NB4 (cell line): Measurements from ENCODE around the gene TRIOBP.

Experiments
- POLR2A ChIP-seq: IDR thresholded peaks from 2 replicates; pipeline ENCODE4 v1.6.1; 2011; ENCODE audit warnings: mild to moderate bottlenecking; ENCODE audit not compliant: insufficient read length; ENCODE audit errors: extremely low read depth
- TF ChIP-seq, protein P1 (sequence below): IDR thresholded peaks from one replicate; pipeline ENCODE4 v1.5.1; 2012; ENCODE audit warnings: low read depth, low read length
- TF ChIP-seq, protein P2 (sequence below): IDR thresholded peaks from 2 replicates; pipeline ENCODE4 v1.6.1; 2011; ENCODE audit warnings: low read depth, low read length

GRCh38 chr22:37790234-37790633, 93.4 kb downstream of the TRIOBP start:
- TF ChIP-seq POLR2A: no peak
- TF ChIP-seq, protein P1, sequence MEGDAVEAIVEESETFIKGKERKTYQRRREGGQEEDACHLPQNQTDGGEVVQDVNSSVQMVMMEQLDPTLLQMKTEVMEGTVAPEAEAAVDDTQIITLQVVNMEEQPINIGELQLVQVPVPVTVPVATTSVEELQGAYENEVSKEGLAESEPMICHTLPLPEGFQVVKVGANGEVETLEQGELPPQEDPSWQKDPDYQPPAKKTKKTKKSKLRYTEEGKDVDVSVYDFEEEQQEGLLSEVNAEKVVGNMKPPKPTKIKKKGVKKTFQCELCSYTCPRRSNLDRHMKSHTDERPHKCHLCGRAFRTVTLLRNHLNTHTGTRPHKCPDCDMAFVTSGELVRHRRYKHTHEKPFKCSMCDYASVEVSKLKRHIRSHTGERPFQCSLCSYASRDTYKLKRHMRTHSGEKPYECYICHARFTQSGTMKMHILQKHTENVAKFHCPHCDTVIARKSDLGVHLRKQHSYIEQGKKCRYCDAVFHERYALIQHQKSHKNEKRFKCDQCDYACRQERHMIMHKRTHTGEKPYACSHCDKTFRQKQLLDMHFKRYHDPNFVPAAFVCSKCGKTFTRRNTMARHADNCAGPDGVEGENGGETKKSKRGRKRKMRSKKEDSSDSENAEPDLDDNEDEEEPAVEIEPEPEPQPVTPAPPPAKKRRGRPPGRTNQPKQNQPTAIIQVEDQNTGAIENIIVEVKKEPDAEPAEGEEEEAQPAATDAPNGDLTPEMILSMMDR: no peak
- TF ChIP-seq, protein P2, sequence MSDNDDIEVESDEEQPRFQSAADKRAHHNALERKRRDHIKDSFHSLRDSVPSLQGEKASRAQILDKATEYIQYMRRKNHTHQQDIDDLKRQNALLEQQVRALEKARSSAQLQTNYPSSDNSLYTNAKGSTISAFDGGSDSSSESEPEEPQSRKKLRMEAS: no peak
